ENCODE measurements around the gene DHRS3. TPM values are rescaled to one million over a fixed set of nuclear protein-coding genes. Genes with fewer than 3 reads are reported as not detected.

Gene DHRS3
- total RNA-seq, 1 donor from 2014 or later, result 60.5 TPM

DNA sequence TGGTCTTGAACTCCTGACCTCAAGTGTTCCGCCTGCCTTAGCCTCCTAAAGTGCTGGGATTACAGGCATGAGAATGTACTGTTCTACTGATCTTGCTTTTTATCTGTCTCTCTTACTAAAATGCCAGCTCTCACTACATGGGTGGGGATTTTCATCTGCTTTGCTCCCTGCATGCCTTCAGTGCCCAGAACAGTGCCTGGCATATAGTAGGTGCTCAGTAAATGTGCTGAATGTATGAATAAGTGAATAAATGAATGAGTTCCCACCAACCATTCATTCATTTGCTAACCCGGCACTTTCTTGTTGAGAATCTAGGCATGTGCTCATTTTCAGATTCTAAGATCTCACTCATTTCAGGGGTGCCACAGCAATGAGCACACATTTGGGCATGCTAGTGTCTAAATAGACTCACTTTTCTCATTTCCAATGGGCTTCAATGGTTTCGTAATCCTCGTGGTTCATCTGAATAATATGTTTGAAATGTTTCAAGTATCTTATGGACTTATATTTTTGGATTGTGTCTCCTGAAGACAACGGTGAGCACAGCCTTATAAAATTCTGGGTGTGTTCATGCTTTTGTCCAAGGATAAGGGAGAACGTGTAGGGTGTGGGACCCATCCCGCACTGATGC is 7.6 kb downstream of the DHRS3 start:
- TF ChIP-seq, protein P1, sequence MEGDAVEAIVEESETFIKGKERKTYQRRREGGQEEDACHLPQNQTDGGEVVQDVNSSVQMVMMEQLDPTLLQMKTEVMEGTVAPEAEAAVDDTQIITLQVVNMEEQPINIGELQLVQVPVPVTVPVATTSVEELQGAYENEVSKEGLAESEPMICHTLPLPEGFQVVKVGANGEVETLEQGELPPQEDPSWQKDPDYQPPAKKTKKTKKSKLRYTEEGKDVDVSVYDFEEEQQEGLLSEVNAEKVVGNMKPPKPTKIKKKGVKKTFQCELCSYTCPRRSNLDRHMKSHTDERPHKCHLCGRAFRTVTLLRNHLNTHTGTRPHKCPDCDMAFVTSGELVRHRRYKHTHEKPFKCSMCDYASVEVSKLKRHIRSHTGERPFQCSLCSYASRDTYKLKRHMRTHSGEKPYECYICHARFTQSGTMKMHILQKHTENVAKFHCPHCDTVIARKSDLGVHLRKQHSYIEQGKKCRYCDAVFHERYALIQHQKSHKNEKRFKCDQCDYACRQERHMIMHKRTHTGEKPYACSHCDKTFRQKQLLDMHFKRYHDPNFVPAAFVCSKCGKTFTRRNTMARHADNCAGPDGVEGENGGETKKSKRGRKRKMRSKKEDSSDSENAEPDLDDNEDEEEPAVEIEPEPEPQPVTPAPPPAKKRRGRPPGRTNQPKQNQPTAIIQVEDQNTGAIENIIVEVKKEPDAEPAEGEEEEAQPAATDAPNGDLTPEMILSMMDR (conservative IDR thresholded peaks at IDR 0.05; ENCODE audit: low read depth, low read length), result no peak
- H3K4me3 ChIP-seq (ENCODE audit: low read depth, low read length), result no peak overlapping the region
- no peak for DNase-seq (ENCODE audit: low read depth)

DNA sequence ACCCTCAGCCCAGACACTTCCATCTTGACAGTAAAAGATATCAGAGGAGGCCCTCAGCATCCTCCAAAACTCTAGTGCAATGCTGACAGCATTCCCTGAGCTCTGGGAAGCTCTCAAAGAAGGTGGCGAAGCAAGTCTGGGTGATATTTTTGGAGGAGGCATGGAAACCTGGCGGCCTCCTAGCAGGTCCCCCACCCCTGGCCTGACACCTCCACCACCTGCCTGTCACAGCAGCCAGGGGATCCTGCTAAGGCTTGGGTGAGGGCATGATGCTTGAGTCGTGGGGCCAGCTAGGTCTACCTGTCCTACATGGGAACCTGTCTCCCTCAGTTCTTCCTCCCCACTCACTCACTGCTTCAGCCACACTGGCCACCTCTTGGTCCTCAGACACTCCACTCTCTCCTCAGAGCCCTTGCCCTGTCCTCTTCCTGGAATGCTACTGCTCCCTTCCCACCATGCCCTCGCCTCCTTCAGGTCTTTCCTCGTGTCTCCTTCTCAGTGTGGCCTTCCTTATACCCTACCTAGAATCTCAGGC is 8.5 kb downstream of the DHRS3 start:
- no peak overlapping the region for H3K4me3 ChIP-seq (ENCODE audit: low read depth, low read length)
- TF ChIP-seq, protein P1 (conservative IDR thresholded peaks at IDR 0.05; ENCODE audit: low read depth, low read length), result no peak
- DNase-seq (ENCODE audit: low read depth), result no peak

DNA sequence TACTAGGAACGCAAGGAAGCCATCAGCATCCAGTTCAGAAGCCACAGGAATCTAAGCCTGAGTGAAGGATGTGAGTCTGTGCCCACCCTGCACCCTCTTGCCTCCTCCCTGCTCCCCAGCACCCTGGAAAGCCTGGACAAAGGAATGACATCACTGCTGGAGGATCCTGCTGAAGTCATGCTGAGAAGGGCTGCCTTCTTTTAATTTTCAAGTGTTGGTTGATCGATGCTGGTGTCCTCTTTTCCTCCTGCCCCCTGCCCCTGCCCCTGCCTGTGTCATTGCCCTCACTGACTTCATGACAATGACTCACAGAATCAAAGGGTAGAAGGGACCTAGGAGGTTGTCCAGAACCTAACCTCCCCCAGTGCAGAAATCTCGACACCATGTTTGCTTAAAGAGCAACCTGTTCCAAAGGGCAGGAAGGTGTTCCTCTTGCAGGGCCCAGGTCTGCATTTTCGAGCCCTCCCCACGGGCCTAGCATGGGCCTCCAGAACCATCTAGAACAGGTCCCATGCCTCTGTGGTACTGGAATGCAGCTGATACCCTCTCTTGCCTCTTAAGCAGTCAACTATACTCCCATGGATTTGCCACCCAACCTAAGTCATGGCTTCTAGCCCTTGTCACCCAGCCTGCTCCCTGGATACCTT is 9.6 kb downstream of the DHRS3 start:
- TF ChIP-seq, protein P1 (conservative IDR thresholded peaks at IDR 0.05; ENCODE audit: low read depth, low read length), result no peak
- no peak for DNase-seq (ENCODE audit: low read depth)
- H3K4me3 ChIP-seq (ENCODE audit: low read depth, low read length), result no peak overlapping the region

DNA sequence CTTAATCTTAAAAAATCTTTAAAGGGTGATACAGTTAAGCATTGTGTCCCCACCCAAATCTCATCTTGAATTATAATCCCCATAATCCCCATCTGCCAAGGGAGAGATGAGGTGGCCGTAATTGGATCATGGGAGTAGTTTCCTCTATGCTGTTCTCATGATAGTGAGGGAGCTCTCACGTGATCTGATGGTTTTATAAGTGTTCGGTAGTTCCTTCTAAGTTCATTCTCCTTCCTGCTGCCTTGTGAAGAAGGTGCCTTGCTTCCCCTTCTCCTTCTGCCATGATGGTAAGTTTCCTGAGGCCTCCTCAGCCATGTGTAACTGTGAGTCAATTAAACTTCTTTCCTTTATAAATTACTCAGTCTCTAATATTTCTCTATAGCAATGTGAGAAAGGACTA is 10.7 kb downstream of the DHRS3 start:
- no peak for DNase-seq (ENCODE audit: low read depth)
- no peak overlapping the region for H3K4me3 ChIP-seq (ENCODE audit: low read depth, low read length)
- TF ChIP-seq, protein P1 (conservative IDR thresholded peaks at IDR 0.05; ENCODE audit: low read depth, low read length), result no peak

DNA sequence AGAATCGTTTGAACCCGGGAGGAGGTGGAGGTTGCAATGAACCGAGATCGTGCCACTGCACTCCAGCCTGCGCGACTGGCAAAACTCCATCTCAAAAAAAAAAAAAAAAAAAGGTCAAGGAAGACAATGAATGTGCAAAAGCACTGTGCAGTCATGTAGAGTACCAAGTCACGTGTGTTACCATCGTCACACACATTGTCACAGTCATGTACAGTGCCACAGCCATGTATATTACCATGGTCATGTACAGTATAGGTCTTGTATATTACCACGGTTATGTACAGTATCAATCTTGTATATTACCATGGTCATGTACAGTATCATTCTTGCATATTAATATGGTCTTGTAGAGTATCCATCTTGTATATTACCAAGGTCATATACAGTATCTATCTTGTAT is 13.0 kb downstream of the DHRS3 start:
- DNase-seq (ENCODE audit: low read depth), result no peak
- TF ChIP-seq, protein P1 (conservative IDR thresholded peaks at IDR 0.05; ENCODE audit: low read depth, low read length), result no peak

DNA sequence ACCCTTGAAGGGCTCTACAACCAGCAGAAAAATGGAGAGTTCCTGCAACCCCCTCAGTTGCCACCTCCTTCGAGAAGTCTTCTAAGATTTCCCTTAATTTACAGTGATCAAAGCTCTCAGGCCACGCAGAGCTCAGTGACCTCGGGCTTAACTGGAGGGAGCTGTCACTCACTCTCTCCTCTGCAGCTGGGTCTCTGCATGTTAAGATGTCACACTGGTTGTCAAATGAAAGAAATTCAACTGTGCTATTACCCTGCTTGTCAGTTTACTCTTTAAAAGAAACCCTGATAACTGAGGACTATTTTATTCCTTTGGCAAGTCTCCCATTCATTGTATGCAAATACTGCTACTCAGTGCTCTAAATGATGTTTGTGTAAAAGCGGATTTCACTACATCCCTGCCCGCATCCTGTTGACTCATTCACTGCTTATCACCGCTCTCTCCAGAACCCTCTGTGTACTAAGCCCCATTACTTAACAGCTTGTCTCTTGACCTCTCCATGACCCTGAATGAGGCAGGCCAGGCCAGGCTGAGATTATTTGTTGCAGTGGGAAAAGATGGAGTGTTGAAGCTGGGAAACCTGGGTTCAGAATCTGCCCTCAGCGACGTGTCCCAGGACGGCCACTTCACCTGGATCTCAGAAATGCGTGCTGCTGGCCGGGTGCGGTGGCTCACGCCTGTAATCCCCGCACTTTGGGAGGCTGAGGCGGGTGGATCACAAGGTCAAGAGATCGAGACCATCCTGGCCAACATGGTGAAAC is 13.7 kb downstream of the DHRS3 start:
- TF ChIP-seq, protein P1 (conservative IDR thresholded peaks at IDR 0.05; ENCODE audit: low read depth, low read length), result no peak

More for the DNA sequence above, 13.0 kb downstream of the DHRS3 start:
- H3K4me3 ChIP-seq (ENCODE audit: low read depth, low read length), result no peak overlapping the region

More for the DNA sequence above, 13.7 kb downstream of the DHRS3 start:
- peak; percentile 87 for DNase-seq (ENCODE audit: low read depth)
- H3K4me3 ChIP-seq (ENCODE audit: low read depth, low read length), result no peak overlapping the region

Data from epithelial cell of proximal tubule (primary cell).